ENCODE results near the gene USP8. TPM values are rescaled to one million over a fixed set of nuclear protein-coding genes. Genes with fewer than 3 reads are reported as not detected.

USP8 gene
- total and polyA plus RNA-seq, 2 of the 4 experiments (the other 2 are of a cell fraction), result 25.4 to 52.2 TPM

DNA sequence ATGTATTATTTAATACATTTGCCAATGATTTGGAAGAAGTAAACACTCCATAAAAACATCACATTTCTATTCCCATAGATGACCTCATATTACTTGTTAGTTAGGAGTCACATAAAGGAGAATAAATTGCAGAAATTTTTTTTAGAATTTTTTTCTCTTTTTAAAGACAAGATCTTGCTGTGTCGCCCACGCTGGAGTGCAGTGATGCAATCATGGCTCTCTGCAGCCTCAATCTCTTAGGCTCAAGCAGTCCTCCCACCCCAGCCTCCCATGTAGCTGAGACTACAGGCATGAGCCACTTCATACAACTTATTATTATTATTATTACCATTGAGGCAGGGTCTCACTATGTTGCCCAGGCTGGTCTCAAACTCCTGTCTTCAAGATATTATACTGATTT lies 12.3 kb upstream of the USP8 start:
- no CpG with 5 or more reads among the region's 2 CpGs for WGBS, 2 experiments (ENCODE audit: extremely low coverage in 2 of 2, insufficient read length in 1 of 2)
- DNase-seq (no peak), ATAC-seq (ENCODE audit: low read depth) (no peak)
- CTCF ChIA-PET, result interaction anchor here (1.0 kb wide), 1 partner anchor 21 kb away, joined by 3 read pairs; no protein-coding TSS in a partner anchor
- no peak overlapping the region for H3K18ac ChIP-seq (ENCODE audit: low read depth, low read length)
- H3K9me3 ChIP-seq (ENCODE audit: control insufficient read depth, insufficient read depth, low read length), result no peaks in the 10 kb centered on the region
- no peaks in the 10 kb centered on the region for H3K36me3 ChIP-seq (ENCODE audit: control insufficient read depth, insufficient read depth, low read length)
- H4K5ac ChIP-seq (ENCODE audit: low read depth, low read length), result no peak overlapping the region
- POLR2A ChIA-PET (ENCODE audit: unreplicated experiment), result no interaction called here
- no peaks in the 10 kb centered on the region for H3K79me1 ChIP-seq (ENCODE audit: low read depth in 1 of 2, low read length in 2 of 2)
- H3K23ac ChIP-seq (ENCODE audit: low read depth, low read length), result no peak overlapping the region
- H3K4me2 ChIP-seq (ENCODE audit: low read depth, low read length), result no peak overlapping the region
- no peak overlapping the region for H2BK120ac ChIP-seq (ENCODE audit: low read depth, low read length)
- H4K20me1 ChIP-seq (ENCODE audit: insufficient read depth, low read length), result no peaks in the 10 kb centered on the region
- H3K14ac ChIP-seq (replicated peaks; ENCODE audit: low read depth, low read length), result no peak overlapping the region
- no peaks in the 10 kb centered on the region for H3K9me1 ChIP-seq (ENCODE audit: insufficient read depth, low read length)
- no peak overlapping the region for H3K9ac ChIP-seq (ENCODE audit: low read depth, low read length)
- intact Hi-C loops (cut with micrococcal nuclease), result no loop called here
- no peak overlapping the region for H3K56ac ChIP-seq (ENCODE audit: extremely low read depth, insufficient read depth, low read length)
- no peak overlapping the region for H2BK5ac ChIP-seq (ENCODE audit: low read depth, low read length, poor library complexity, severe bottlenecking)
- H4K8ac ChIP-seq (ENCODE audit: low read depth in 2 of 2, low read length in 2 of 2), result no peak overlapping the region
- H2AK9ac ChIP-seq (replicated peaks; ENCODE audit: low read depth, low read length, poor library complexity), result no peak overlapping the region
- in situ Hi-C loops (cut with MboI; ENCODE audit: low sequenced_read_pairs), result no loop called here
- no peak overlapping the region for H3K4me3 ChIP-seq (ENCODE audit: insufficient read depth, low read depth, low read length)
- H2AK5ac ChIP-seq (ENCODE audit: low read depth, low read length), result no peak overlapping the region
- no peak overlapping the region for H2AFZ ChIP-seq (replicated peaks; ENCODE audit: low read length, poor library complexity)
- no peak overlapping the region for H2BK15ac ChIP-seq (ENCODE audit: low read depth, low read length)
- H3K27me3 ChIP-seq (ENCODE audit: control insufficient read depth, insufficient read depth, low read length), result peaks cover 3% of the 10 kb centered on the region
- TF ChIP-seq RFX5 (IDR thresholded peaks at IDR 0.05; ENCODE audit: low read depth, low read length) (no peak), MXI1 (IDR thresholded peaks at IDR 0.05; ENCODE audit: borderline replicate concordance, low read depth, low read length) (no peak), MAZ (IDR thresholded peaks at IDR 0.05; ENCODE audit: borderline replicate concordance, low read depth, low read length) (no peak), CEBPB (IDR thresholded peaks at IDR 0.05; ENCODE audit: low read depth, low read length) (no peak), NFE2L2 (IDR thresholded peaks at IDR 0.05; ENCODE audit: low read depth, low read length) (no peak), POLR2A (IDR thresholded peaks at IDR 0.05; ENCODE audit: low read depth, low read length) (no peak), RAD21 (IDR thresholded peaks at IDR 0.05; ENCODE audit: low read length) (no peak), BHLHE40 (IDR thresholded peaks at IDR 0.05; ENCODE audit: low read depth, low read length) (no peak), SMC3 (IDR thresholded peaks at IDR 0.05; ENCODE audit: low read depth, low read length) (no peak), FOS (IDR thresholded peaks at IDR 0.05; ENCODE audit: low read depth, low read length) (no peak), MAFK (IDR thresholded peaks at IDR 0.05; ENCODE audit: low read depth, low read length) (no peak), CHD1 (IDR thresholded peaks at IDR 0.05; ENCODE audit: low read depth, low read length) (no peak), RCOR1 (IDR thresholded peaks at IDR 0.05; ENCODE audit: insufficient replicate concordance, low read length) (no peak)
- TF ChIP-seq, protein P1, sequence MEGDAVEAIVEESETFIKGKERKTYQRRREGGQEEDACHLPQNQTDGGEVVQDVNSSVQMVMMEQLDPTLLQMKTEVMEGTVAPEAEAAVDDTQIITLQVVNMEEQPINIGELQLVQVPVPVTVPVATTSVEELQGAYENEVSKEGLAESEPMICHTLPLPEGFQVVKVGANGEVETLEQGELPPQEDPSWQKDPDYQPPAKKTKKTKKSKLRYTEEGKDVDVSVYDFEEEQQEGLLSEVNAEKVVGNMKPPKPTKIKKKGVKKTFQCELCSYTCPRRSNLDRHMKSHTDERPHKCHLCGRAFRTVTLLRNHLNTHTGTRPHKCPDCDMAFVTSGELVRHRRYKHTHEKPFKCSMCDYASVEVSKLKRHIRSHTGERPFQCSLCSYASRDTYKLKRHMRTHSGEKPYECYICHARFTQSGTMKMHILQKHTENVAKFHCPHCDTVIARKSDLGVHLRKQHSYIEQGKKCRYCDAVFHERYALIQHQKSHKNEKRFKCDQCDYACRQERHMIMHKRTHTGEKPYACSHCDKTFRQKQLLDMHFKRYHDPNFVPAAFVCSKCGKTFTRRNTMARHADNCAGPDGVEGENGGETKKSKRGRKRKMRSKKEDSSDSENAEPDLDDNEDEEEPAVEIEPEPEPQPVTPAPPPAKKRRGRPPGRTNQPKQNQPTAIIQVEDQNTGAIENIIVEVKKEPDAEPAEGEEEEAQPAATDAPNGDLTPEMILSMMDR (conservative IDR thresholded peaks at IDR 0.05; ENCODE audit: low read depth, low read length), result no peak
- TF ChIP-seq, protein P2, sequence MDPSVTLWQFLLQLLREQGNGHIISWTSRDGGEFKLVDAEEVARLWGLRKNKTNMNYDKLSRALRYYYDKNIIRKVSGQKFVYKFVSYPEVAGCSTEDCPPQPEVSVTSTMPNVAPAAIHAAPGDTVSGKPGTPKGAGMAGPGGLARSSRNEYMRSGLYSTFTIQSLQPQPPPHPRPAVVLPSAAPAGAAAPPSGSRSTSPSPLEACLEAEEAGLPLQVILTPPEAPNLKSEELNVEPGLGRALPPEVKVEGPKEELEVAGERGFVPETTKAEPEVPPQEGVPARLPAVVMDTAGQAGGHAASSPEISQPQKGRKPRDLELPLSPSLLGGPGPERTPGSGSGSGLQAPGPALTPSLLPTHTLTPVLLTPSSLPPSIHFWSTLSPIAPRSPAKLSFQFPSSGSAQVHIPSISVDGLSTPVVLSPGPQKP (IDR thresholded peaks at IDR 0.05; ENCODE audit: borderline replicate concordance, low read depth, low read length), result no peak
- TF ChIP-seq, protein P3, sequence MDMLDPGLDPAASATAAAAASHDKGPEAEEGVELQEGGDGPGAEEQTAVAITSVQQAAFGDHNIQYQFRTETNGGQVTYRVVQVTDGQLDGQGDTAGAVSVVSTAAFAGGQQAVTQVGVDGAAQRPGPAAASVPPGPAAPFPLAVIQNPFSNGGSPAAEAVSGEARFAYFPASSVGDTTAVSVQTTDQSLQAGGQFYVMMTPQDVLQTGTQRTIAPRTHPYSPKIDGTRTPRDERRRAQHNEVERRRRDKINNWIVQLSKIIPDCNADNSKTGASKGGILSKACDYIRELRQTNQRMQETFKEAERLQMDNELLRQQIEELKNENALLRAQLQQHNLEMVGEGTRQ (IDR thresholded peaks at IDR 0.05; ENCODE audit: low read depth, low read length), result no peak
- H3K4me1 ChIP-seq (ENCODE audit: control insufficient read depth, insufficient read depth, low read length), result no peaks in the 10 kb centered on the region
- no TSS peak for BruUV-seq (replicated peaks)
- no peak overlapping the region for H4K91ac ChIP-seq (ENCODE audit: insufficient read depth, low read depth, low read length)
- H3K27ac ChIP-seq (ENCODE audit: insufficient read depth, low read length), result no peak overlapping the region
- no peak overlapping the region for H3K4ac ChIP-seq (ENCODE audit: low read depth, low read length)
- dilution Hi-C loops (cut with HindIII; ENCODE audit: low sequenced_read_pairs, unreplicated experiment), result no loop called here
- no peak overlapping the region for H2BK20ac ChIP-seq (ENCODE audit: low read depth, low read length)
